G401.6 (cell line): Measurements from ENCODE around the gene ZC3H18.

ENCODE experiments used
- FAIRE-seq: peaks from 2 replicates; lab custom pipeline; 2012; peaks lifted over from hg19 to GRCh38; lab: Jason Lieb, UNC

The ZC3H18 gene

DNA sequence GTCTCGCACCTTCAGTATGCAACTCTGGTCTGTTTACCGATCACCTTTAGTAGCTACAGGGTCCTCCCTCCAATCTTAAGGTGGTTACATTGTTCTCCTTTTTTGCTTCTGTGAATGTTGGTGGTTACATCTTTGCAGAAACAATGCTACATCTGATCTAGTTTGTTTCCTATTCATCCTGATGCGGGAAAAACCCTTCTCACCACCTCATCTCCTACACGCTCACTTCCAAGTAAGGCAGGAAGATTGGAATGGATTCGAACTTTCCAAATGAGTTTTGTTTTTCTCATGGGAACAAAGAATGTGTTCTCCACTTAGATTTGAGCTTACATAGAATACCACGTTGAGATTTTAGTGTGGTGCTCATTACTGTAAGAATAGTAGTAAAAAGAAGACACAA is 14.5 kb downstream of the ZC3H18 start:
- no peak for FAIRE-seq

DNA sequence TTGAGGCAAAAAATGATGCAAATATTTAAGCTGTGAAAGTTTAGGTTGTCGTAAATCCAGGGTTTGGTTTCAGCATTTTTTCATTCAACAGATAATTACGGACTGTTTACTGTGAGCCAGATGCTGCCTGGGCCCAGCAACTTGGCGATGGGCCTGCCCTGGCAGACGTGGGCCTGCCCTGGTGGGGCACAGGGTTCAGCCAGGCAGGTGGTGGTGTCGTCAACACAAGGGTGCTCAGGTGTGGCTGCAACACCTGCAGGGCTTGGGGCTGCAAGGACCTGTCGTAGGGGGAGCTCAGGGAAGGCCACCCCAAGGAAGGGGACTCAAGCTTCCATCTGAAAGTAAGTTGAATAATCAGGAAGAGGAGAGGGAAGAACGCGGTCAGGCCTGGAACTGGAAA is 15.1 kb downstream of the ZC3H18 start:
- no peak for FAIRE-seq

DNA sequence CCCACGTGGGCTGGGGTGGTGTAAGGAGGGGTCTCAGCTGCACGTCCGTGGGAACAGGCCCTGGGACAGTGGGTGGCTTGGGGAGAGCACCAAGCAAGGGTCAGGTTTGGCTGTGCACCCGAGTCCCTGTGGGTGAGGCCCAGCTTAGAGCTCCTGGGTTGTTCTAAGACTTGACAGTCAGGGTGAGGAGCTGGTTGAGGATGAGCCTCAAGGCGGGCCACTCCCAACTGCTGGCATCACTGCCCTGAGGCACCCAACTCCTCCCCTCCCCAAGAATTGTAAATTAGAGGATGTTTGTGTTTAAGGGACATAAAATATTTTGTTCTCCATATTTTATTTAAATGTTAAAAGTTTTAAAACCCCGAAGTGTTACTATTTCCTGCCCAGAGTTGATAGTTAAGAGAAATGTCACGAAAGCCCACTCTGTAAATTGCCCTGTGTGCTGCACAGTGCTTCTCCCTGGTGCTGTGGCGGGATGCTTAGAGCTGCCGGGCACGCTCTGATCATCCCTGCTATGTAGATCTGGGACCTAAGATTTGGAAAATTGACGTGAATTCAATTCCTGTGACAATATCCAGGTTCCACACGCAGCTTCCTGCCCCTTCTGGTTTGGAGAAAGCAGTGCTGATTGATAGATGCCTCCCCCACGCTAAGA is 15.9 kb downstream of the ZC3H18 start:
- FAIRE-seq: no peak

DNA sequence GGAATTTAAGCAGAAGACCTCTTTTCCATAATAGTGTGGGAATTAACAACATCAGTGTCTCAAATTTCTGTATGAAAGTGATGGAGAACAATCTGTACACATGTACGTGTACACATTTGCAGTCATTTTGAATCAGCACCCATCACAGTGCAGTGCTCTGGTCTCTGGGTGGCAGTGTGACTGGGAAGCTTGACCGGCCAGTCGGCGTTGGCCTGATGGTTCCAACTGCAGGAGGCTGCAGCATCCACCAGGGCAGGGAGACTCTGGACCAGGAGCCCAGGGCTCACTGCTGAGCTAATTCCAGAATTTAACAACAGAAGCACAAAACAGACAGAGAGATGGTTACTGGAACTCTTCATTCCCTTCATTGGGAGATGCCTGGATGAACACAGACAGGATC is 17.9 kb downstream of the ZC3H18 start:
- FAIRE-seq: no peak

DNA sequence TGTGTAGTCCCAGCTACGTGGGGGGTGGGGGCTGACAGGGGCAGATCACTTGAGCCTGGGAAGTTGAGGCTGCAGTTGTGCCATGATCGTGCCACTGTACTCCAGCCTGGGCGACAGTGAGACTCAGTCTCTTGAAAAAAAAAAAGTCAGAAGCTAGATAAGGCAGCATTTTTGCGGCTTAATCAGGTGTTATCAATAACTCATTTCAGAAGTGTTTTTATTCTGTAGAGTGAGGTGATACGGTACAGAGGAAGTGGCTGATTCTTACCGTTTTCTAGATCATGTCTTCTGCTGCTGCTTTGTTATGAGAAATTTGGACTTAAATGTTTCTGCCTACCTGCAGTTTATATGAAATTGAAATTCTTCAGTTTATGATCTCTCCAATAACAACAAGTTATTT is 18.6 kb downstream of the ZC3H18 start:
- no peak for FAIRE-seq

DNA sequence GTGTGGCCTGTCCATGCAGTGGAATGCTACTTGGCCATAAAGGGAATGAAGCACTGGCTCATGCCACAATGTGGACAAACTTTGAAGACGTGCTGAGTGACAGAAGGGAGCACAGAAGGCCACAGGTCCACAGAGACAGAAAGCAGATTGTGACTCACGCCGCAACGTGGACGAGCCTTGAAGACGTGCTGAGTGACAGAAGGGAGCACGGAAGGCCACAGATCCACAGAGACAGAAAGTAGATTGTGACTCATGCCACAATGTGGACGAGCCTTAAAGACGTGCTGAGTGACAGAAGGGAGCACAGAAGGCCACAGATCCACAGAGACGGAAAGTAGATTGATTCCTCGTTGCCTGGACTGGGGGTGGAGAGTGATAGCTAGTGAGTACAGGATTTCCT is 19.2 kb downstream of the ZC3H18 start:
- no peak for FAIRE-seq

DNA sequence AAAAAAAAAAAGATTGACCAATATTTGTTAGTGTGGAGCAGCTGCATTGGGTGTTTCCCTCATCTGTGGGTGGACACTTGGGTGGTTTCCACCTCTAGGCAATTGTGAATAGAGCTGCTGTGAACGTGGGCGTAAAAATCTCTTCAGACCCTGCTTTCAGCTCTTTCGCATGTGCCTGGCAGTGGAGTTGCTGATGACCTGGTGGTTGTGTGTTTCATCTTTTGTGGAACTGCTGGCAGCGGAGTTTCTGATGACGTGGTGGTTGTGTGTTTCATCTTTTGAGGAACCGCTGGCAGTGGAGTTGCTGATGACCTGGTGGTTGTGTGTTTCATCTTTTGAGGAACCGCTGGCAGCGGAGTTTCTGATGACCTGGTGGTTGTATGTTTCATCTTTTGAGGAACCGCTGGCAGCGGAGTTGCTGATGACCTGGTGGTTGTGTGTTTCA is 21.4 kb downstream of the ZC3H18 start:
- FAIRE-seq: no peak

DNA sequence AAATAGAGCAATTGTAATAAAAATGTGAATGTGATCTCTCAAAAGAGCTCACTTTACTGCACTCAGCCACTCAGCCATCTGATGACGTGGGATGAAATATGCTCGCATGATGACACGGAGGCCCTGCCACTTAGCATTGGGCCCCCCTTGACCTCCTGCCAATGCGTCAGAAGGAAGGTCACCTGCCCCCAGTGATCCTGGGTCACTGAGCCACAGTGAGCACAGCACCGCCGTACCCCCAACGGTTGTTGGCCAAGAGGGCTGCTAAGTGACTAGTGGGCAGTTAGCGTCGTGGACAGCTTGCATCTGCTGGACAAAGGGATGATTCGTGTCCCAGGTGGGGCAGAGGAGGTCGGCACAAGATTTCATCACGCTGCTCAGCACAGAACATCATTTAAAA is 22.9 kb downstream of the ZC3H18 start:
- no peak for FAIRE-seq

DNA sequence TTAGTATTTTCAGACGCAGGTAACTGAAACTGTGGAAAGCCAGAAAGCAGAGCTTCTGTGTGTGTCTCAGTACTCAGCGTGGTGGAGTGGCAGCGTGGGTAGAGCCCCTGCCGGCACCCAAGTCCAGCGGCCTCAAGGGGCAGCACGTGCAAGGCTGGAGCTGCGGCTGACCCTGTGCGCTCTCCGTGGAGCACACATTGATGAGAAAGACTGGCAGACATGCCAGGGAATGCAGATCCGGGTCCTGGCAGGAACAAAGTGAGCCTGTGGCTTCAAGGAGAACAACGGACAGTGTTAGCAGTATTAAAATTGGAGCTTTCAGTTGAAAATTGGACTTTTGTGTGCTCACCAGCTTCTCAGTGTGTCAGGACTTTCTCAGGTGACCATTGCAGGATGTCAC is 23.3 kb downstream of the ZC3H18 start:
- FAIRE-seq: no peak

DNA sequence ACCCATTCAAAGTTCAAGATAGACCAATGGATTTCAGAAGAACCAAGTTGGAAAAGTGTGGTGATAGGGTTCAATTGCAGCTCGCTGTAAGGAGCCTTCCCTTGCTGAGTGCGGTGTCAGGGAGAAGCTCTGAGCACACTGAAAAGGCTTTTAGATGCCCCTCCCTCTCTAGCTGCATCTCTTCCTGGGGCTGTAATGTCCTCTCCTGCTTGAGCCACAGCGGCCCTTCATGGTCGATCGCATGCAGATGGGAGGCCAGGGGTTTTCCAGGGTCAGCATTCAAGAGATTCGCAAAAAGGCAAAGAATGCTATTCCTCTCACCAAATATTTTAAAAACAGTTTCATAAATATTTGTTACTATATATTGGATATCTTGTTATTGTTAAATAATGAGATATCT is 23.7 kb downstream of the ZC3H18 start:
- no peak for FAIRE-seq

DNA sequence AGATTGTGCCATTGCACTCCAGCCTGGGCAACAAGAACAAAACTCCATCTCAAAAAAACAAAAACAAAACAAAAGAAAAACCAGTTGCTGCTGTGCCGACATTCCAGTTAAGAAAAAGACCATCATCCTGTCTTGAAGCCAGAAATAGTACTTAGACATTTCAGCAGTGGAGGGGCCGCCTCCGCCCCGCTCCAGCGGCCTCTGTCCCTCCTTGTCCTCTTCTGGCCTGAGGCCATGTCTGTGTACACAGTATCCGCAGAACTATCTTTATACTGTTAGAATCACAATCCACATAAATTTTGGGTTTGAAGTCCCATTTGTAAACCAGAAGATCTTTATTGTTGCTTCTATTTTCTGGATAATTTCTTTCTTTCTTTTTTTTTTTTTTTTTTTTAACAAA is 24.9 kb downstream of the ZC3H18 start:
- FAIRE-seq: no peak

DNA sequence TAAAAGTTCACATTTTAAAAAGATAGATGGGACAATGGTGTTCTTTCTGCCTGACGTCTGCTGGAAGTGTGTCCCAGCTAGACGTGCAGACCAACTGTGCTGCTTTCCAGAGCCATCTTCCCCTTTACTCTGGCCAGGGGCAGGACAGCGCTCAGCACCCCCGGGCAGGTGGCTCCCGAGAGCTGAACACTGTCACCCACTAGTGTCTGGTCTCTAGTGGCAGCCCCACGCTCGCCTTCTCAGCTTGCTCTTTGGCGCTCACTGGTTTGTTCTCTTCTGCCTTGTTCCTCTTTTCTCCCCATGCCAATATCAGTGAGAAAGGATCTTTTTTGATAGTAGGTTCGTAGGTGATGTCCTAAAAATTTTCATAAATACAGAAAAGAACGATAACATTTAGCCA is 25.7 kb downstream of the ZC3H18 start:
- FAIRE-seq: no peak

DNA sequence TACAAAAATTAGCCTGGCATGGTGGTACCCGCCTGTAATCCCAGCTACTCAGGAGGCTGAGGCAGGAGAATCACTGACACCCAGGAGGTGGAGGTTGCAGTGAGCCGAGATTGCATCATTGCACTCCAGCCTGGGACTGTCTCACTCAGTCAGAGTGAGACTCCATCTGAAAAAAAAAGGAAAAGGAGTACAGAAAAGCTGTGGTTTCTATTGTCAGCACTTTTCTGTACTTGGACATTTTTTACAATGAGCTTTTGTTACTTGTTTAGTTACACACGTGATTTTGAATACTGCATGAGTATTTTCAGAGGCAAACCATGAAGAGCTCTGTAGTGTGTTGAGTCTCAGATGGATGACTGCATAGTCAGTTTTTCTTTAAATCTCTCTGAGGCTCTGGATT is 26.3 kb downstream of the ZC3H18 start:
- no peak for FAIRE-seq

DNA sequence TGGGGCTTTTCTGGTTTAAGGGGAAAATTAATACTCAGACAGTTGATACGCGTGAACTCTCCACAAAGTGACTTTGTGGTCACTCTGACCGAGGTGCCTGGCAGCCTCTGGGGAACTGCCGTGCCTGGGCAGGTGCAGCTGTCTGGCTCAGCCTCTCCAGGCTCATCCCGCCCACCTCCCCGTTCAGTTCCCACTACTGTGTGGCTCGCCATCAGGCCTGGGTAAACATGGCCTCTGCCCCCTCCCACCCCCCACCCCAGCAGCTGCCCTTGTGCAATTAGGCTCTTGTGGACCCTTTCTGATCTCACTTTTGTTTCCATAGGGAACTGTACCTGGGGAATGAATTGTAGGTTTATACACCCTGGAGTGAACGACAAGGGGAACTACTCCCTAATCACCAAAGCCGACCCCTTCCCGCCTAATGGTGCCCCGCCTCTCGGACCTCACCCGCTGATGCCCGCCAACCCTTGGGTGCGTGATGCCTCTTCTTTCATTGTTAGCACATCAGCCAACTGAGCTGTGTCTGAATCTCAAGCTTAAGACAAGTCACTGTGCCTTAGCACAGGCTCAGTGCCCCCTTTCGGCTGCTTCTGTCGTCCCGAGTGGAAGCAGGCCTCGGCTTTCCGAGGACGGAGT is 27.8 kb downstream of the ZC3H18 start:
- FAIRE-seq: no peak

DNA sequence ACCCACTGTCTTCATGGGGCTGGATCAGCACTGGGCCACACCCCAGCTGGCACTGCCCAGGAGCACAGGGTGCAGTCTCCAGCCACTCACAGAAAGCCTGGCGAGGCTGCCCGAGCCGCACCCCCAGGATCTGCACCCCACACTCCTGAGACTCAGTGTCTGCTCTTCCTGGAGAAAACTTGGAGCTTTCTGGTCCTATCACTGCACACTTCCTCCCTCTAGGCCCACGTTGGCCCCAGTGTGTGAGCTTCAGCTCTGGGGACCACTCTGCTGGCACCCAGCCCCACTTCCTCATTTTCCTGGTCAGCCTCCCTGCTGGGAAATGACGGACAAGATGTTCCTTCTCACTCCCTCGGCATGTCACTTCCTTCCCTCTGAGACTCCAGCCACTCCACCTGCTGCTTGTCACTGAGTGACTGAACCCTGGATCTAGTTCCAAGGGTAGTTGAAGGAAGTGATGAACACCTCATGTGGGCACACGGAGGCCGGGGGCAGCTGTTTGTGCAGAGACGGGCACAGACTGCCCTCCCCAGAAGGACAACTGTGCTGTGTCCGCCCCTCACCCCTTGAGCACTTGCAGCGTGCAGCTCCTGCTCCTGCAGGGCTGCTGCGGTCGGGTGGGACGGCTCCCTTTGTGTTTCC is 29.0 kb downstream of the ZC3H18 start:
- FAIRE-seq: no peak

DNA sequence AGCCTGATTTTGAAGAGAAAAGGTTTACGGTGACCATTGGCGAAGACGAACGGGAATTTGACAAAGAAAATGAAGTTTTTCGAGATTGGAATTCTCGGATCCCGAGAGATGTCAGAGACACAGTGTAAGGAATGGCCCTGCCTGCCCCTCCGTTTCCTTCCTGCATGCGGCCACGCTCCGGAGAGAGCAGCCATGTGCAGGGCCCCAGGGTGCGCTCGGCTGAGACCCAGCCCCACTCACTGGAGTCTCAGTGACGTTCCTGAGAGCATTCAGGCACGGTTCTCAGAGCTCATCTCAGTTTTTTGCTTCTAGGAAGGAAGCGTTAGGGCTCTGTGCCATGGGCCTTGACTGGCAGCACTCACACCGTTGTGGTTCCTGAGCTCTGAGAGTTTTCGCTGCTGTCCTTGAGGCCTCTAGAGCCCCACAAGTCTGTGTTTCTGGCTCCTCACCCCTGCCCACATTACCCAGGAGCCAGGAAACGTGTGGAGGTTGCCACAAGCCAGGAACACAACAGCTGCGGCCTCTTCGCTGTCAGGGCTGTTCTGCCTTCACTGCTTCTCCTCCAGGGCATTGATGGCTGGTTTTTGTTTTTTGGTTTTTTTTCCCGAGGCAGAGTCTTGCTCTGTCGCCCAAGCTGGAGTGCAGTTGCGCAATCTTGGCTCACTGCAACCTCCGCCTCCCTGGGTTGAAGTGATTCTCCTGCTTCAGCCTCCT is 29.8 kb downstream of the ZC3H18 start:
- FAIRE-seq: no peak

DNA sequence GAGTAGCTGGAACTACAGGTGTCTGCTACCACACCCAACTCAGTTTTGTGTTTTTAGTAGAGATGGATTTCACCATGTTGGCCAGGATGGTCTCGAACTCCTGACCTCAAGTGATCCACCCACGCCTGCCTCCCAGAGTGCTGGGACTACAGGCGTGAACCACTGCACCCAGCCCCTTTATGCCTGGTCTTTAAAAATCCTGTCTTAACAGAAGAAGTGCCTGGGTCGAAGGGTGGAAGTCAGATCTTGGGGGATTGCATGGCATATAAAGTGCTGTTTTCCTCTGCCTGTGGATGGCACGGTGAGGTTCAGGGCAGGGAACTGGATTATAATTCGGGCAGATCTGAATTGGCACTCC is 30.3 kb downstream of the ZC3H18 start:
- FAIRE-seq: no peak

DNA sequence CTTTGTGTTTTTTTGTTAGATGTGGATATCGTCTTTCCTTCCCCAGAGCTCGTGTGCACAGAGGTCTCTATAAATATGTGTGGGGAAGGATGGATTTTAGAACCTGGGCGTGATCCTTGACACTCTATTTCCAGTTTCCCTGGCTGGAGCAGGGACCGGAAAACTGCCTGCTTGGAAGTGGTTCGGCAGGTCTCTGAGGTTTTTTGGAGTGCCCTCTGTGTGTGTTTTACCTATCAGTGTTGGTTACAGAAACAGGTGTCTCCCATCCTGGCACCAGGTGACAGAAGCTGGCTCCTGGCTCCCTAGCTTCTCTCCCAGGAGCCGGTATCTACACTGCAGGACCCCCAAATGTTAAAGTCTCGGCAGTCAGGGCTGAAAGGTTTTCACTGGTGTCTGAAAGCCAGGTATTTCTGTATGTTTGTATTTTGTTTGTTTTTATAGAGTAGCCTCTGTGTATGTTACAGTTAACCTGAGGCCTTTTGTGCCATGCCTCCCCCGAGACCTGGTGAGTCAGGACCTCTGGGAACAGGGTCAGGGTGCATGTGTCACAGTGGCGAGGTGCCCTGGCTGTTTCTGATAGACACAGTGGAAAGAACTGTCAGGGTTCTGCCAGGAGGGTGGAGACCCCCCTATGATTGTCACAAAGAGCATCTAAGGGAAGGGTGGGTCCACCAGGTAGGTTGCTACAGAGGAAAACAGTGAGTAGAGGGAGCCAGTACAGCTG is 31.3 kb downstream of the ZC3H18 start:
- FAIRE-seq: no peak

DNA sequence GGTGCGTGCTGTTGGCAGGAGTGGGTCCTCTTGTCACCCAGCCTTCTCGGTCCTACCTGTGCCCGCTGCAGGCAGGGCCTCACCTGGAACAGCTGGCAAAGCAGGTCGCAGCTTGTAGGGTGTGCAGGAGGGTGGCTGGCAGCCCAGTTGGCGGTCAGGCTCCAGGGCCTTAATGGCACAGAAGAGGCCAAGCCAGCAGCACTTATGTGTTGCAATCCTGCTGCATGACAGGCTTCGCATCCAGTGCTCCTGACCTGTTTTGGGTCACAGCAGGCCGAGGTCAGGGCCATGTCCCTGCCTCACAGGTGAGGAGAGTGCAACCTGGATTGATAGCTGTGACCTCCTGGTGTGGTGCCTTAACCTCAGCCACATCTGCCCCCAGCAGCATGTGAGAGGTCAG is 31.9 kb downstream of the ZC3H18 start:
- no peak for FAIRE-seq

DNA sequence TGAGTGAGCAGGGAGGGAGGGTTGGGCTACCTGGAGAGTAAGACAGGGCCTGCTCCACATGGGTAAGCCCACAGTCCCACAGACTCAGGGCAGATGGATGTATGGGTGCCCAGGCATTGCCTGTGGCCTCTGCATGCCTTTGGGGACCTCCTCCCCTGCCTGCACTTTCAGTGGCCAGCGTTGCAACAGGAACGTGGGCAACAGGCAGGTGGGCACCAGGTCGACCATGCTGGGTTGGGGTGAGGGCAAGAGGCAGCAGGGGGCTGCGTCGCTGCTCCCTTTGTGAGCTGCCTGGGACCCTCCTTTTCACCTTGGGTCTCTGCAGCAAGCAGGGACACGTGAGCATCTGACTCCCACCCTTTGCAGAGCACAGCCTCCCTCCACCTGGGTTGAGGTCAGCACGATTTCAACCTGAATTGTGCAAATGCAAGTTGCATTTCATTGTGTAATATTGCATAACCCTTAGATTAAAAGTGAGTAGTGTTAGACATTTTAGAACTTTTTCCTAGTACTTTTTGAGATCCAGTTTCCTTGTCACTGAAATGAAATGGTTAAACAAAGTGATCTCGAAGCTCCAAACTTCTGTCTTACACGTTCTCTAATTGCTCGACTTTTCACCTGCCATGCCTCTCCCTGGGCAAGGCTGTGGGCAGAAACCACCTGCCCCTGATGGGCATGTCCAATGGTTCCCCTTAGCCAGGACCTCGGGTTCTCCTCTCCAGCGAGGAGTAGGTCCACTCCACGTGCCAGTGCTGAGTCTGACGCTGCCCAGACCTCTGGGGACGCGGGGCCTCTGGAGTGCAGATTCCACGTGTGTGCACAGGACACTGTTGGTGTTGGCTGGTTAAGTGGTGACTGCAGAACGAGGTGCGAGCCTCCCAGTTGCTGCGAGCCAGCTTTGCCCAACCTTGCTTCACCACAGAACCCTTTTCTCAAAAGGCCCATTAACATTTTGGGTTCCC is 35.3 kb downstream of the ZC3H18 start:
- no peak for FAIRE-seq

DNA sequence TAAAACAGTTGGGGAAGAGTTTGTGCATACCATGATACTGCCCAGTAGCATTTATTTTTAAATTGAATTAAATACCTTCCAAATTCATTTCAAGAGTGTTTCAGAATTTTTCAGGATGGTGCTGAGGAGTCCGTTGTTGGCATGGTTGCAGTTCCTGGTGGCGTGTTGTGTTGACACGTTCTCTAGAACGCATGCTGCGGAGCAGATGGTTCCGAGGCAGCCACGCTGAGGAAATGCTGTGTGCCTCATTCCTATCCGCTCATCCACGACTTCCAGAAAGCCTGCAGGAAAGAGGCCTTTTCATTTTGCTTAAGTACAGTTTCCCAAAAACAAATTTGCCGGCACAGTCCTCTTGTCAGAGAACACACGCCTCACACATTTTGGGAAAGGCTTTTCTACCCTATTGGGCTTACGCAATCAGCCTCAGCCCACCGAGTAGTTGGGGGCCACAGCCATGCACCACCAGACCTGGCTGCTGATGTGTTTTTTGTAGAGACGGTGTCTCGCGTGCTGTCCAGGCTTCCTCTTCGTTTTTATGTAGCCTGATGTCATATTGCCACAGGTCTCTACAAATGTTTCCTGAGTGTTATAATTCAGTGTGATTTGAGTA is 36.0 kb downstream of the ZC3H18 start:
- no peak for FAIRE-seq
